IMR-90 (cell line): ENCODE measurements around the gene KMT2E. TPM values are rescaled to one million over a fixed set of nuclear protein-coding genes. Genes with fewer than 3 reads are reported as not detected.

Source experiments
- ATAC-seq: fragments of 200-7000 bp; cut with Tn5 transposase; 2 replicates; pipeline ENCODE4 v1.9.1; 2020; ENCODE audit warnings: low read depth, mild to moderate bottlenecking, moderate library complexity
- BruUV-seq: library from RNA; stranded (reverse); fragments of 400-500 nt; replicated peaks from 2 replicates; lab custom pipeline; 2021; lab: Mats Ljungman, UMichigan
- CTCF ChIA-PET: fragments of 300-600 bp; formaldehyde crosslinking; extraction: SDS; loops from one replicate; lab custom pipeline; 2021; ENCODE audit warnings: antibody characterized with exemption; lab: Yijun Ruan, JAX
- POLR2A ChIA-PET: fragments of 300-600 bp; sonication (Branson Sonifier 250); formaldehyde crosslinking; loops from one replicate; lab custom pipeline; 2022; ENCODE audit warnings: antibody characterized with exemption; ENCODE audit not compliant: unreplicated experiment; lab: Charles Lee
- DNase-seq: peaks from one replicate; pipeline ENCODE4 v3.0.0; 2013
- H2AFZ ChIP-seq: replicated peaks from 2 replicates; pipeline ENCODE3; 2013; ENCODE audit warnings: low read length, mild to moderate bottlenecking; ENCODE audit not compliant: poor library complexity
- H2AK5ac ChIP-seq: 2 replicates; pipeline ENCODE4 v1.6.1; 2013; ENCODE audit warnings: low read depth, low read length, inconsistent platforms
- H2AK9ac ChIP-seq: replicated peaks from 2 replicates; pipeline ENCODE3; 2013; ENCODE audit warnings: mild to moderate bottlenecking, low read depth, low read length, moderate library complexity; ENCODE audit not compliant: poor library complexity
- H2BK120ac ChIP-seq: 2 replicates; pipeline ENCODE4 v1.6.1; 2013; ENCODE audit warnings: low read depth, low read length, inconsistent platforms
- H2BK15ac ChIP-seq: 3 replicates; pipeline ENCODE4 v1.6.1; 2013; ENCODE audit warnings: low read depth, low read length, inconsistent platforms
- H2BK20ac ChIP-seq: 2 replicates; pipeline ENCODE4 v1.6.1; 2013; ENCODE audit warnings: low read depth, mild to moderate bottlenecking, inconsistent platforms, low read length, moderate library complexity
- H2BK5ac ChIP-seq: 2 replicates; pipeline ENCODE4 v1.6.1; 2013; ENCODE audit warnings: mild to moderate bottlenecking, low read depth, low read length, inconsistent platforms; ENCODE audit not compliant: poor library complexity, severe bottlenecking
- H3K14ac ChIP-seq: replicated peaks from 2 replicates; pipeline ENCODE4 v1.6.1; 2013; ENCODE audit warnings: low read depth, low read length, inconsistent platforms
- H3K18ac ChIP-seq: 2 replicates; pipeline ENCODE4 v1.6.1; 2013; ENCODE audit warnings: low read depth, low read length, control low read depth
- H3K23ac ChIP-seq: 2 replicates; pipeline ENCODE4 v1.6.1; 2013; ENCODE audit warnings: low read depth, low read length, inconsistent platforms
- H3K27ac ChIP-seq: 2 replicates; pipeline ENCODE4 v1.5.1; 2013; ENCODE audit warnings: mild to moderate bottlenecking, control low read depth, low read length; ENCODE audit not compliant: insufficient read depth
- H3K27me3 ChIP-seq: 2 replicates; pipeline ENCODE4 v1.6.1; 2013; ENCODE audit warnings: low read length; ENCODE audit not compliant: control insufficient read depth, insufficient read depth
- H3K36me3 ChIP-seq: 2 replicates; pipeline ENCODE4 v1.6.1; 2013; ENCODE audit warnings: low read length, mixed read lengths; ENCODE audit not compliant: control insufficient read depth, insufficient read depth
- H3K4ac ChIP-seq: 2 replicates; pipeline ENCODE4 v1.6.1; 2013; ENCODE audit warnings: low read depth, low read length, inconsistent platforms
- H3K4me1 ChIP-seq: 2 replicates; pipeline ENCODE4 v1.6.1; 2013; ENCODE audit warnings: low read length, mixed read lengths; ENCODE audit not compliant: control insufficient read depth, insufficient read depth
- H3K4me2 ChIP-seq: 2 replicates; pipeline ENCODE4 v1.6.1; 2013; ENCODE audit warnings: low read depth, mild to moderate bottlenecking, control low read depth, low read length, moderate library complexity
- H3K4me3 ChIP-seq: 2 replicates; pipeline ENCODE4 v1.5.1; 2013; ENCODE audit warnings: low read depth, mild to moderate bottlenecking, control low read depth, low read length, moderate library complexity; ENCODE audit not compliant: insufficient read depth
- H3K56ac ChIP-seq: 2 replicates; pipeline ENCODE4 v1.6.1; 2013; ENCODE audit warnings: low read length, inconsistent platforms; ENCODE audit not compliant: insufficient read depth; ENCODE audit errors: extremely low read depth
- H3K79me1 ChIP-seq, 2 experiments: 2 replicates each; pipeline ENCODE4 v1.6.1; 2013; ENCODE audit warnings: low read length in 2 of 2, inconsistent platforms in 1 of 2, low read depth in 1 of 2
- H3K9ac ChIP-seq: 2 replicates; pipeline ENCODE4 v1.6.1; 2013; ENCODE audit warnings: low read depth, low read length, control low read depth
- H3K9me1 ChIP-seq: 2 replicates; pipeline ENCODE4 v1.6.1; 2013; ENCODE audit warnings: low read length, inconsistent platforms; ENCODE audit not compliant: insufficient read depth
- H3K9me3 ChIP-seq: 2 replicates; pipeline ENCODE4 v1.6.1; 2013; ENCODE audit warnings: low read length; ENCODE audit not compliant: control insufficient read depth, insufficient read depth
- H4K20me1 ChIP-seq: 2 replicates; pipeline ENCODE4 v1.6.1; 2013; ENCODE audit warnings: low read length, inconsistent platforms; ENCODE audit not compliant: insufficient read depth
- H4K5ac ChIP-seq: 2 replicates; pipeline ENCODE4 v1.6.1; 2013; ENCODE audit warnings: mild to moderate bottlenecking, low read depth, low read length, control low read depth
- H4K8ac ChIP-seq, 2 experiments: 2 replicates each; pipeline ENCODE4 v1.6.1; 2013; ENCODE audit warnings: low read depth in 2 of 2, low read length in 2 of 2, control low read depth in 1 of 2, inconsistent platforms in 1 of 2
- H4K91ac ChIP-seq: 2 replicates; pipeline ENCODE4 v1.6.1; 2013; ENCODE audit warnings: low read depth, low read length, inconsistent platforms; ENCODE audit not compliant: insufficient read depth
- FOS ChIP-seq: fragments of 150-350 bp; IDR thresholded peaks from 2 replicates; pipeline ENCODE4 v1.6.1; 2016; ENCODE audit warnings: low read depth, low read length
- MAFK ChIP-seq: IDR thresholded peaks from 2 replicates; pipeline ENCODE4 v1.6.1; 2012; ENCODE audit warnings: low read depth, low read length, improper control_type of control experiment
- MAZ ChIP-seq: IDR thresholded peaks from 2 replicates; pipeline ENCODE4 v1.6.1; 2012; ENCODE audit warnings: low read depth, mild to moderate bottlenecking, low read length, improper control_type of control experiment, moderate library complexity, borderline replicate concordance
- RCOR1 ChIP-seq: IDR thresholded peaks from 2 replicates; pipeline ENCODE4 v1.6.1; 2012; ENCODE audit warnings: mild to moderate bottlenecking, low read length, improper control_type of control experiment; ENCODE audit not compliant: insufficient replicate concordance
- RFX5 ChIP-seq: IDR thresholded peaks from 2 replicates; pipeline ENCODE4 v1.8.0; 2012; ENCODE audit warnings: low read depth, mild to moderate bottlenecking, low read length, moderate library complexity
- WGBS, 2 experiments: methylation state at CpG; one replicate each; pipeline versions ENCODE4 v1.1.5 to v1.1.7; 2013; ENCODE audit warnings: missing lambda C conversion rate in 2 of 2; ENCODE audit not compliant: insufficient read length in 1 of 2; ENCODE audit errors: extremely low coverage in 2 of 2; 5-methylcytosine and 5-hydroxymethylcytosine counted together
- dilution Hi-C: fragments of 300-500 bp; cut with HindIII; formaldehyde crosslinking; loops from one replicate; pipeline ENCODE4 v1.14.3; 2018; ENCODE audit warnings: low sequenced_read_pairs; ENCODE audit not compliant: unreplicated experiment
- in situ Hi-C: fragments of 300-500 bp; cut with MboI; formaldehyde crosslinking; loops from 3 replicates; pipeline ENCODE4 v1.14.3; 2019; ENCODE audit warnings: low sequenced_read_pairs, inconsistent platforms, mixed read lengths
- intact Hi-C: fragments of 100-400 bp; cut with micrococcal nuclease; formaldehyde crosslinking; loops from 2 replicates; pipeline ENCODE4 v1.10.0; 2022
- polyA plus RNA-seq, 3 experiments: library from polyadenylated mRNA; depleted of rRNA; stranded (reverse); fragments of >200 nt; gene quantifications; 2 replicates each; pipeline ENCODE4 v1.2.3, GENCODE V29; 2012; ENCODE audit warnings: low replicate concordance in 1 of 3
- total RNA-seq: library from RNA; depleted of rRNA; stranded (reverse); fragments of >200 nt; gene quantifications from 2 replicates; pipeline ENCODE4 v1.2.3, GENCODE V29; 2012
- TF ChIP-seq, protein P1 (sequence below): conservative IDR thresholded peaks from 2 replicates; pipeline ENCODE4 v1.5.1; 2012; ENCODE audit warnings: mild to moderate bottlenecking, low read depth, low read length, improper control_type of control experiment

Gene KMT2E
- total and polyA plus RNA-seq, 2 of the 4 experiments (the other 2 are of a cell fraction) = 16.8 to 79.2 TPM

DNA sequence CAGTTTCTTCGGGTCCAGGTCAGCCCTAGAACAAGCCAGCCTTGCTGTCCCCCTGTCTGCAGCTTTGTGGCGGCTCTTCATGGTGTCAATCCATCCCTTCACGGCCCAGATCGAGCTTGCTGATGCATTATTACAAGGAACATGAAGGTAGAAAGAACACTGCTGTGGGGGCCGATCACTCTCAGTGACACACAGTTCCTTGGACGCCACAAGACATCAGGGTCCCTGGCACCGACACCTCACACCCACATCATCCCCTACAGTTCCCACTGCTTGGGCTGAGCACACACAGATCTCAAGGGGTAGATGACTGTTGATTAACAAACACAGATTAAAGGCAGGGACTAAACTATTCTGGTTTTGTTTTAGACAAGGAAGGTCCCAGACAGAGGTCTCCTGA, 119.4 kb downstream of the KMT2E start:
- Histone ChIP-seq H2AK5ac (no peak overlapping the region; the same call in 1 of the 2 replicates), H3K18ac (no peak overlapping the region), H3K9ac (no peak overlapping the region), H3K27me3 (no peaks in the 10 kb centered on the region), H4K5ac (no peak overlapping the region), H2AFZ (no peak overlapping the region), H3K14ac (no peak overlapping the region), H3K79me1 (peaks cover 30 to 71% of the 10 kb centered on the region in 2 experiments), H3K23ac (0 out of 2 replicates have a peak overlapping the region, but pooled peaks have one; percentile 32), H4K20me1 (peaks cover 18% of the 10 kb centered on the region; the same call in 1 of the 2 replicates), H3K27ac (no peak overlapping the region), H3K4me2 (no peak overlapping the region), H2BK20ac (no peak overlapping the region), H3K4me3 (no peak overlapping the region), H3K9me1 (peaks cover 10% of the 10 kb centered on the region), H3K56ac (no peak overlapping the region), H2BK15ac (no peak overlapping the region), H3K9me3 (no peaks in the 10 kb centered on the region), H4K91ac (no peak overlapping the region), H2BK120ac (no peak overlapping the region), H3K4ac (no peak overlapping the region), H3K4me1 (peaks cover 6% of the 10 kb centered on the region), H2AK9ac (no peak overlapping the region), H4K8ac (no peak overlapping the region), H3K36me3 (peaks cover 15% of the 10 kb centered on the region), H2BK5ac (no peak overlapping the region)
- no TSS peak for BruUV-seq
- DNase-seq (no peak), ATAC-seq (no peak)
- POLR2A ChIA-PET = no interaction called here
- intact Hi-C loops (no loop called here), in situ Hi-C loops (loop anchor here (25.0 kb wide), 1 partner anchor 204 kb away; no protein-coding TSS in a partner anchor), dilution Hi-C loops (no loop called here)
- 100% methylated on average over 1 of the region's 7 CpGs; no CpG with 5 or more reads in 1 of the 2 experiments for WGBS, 2 experiments
- CTCF ChIA-PET = no interaction called here
- TF ChIP-seq, protein P1, sequence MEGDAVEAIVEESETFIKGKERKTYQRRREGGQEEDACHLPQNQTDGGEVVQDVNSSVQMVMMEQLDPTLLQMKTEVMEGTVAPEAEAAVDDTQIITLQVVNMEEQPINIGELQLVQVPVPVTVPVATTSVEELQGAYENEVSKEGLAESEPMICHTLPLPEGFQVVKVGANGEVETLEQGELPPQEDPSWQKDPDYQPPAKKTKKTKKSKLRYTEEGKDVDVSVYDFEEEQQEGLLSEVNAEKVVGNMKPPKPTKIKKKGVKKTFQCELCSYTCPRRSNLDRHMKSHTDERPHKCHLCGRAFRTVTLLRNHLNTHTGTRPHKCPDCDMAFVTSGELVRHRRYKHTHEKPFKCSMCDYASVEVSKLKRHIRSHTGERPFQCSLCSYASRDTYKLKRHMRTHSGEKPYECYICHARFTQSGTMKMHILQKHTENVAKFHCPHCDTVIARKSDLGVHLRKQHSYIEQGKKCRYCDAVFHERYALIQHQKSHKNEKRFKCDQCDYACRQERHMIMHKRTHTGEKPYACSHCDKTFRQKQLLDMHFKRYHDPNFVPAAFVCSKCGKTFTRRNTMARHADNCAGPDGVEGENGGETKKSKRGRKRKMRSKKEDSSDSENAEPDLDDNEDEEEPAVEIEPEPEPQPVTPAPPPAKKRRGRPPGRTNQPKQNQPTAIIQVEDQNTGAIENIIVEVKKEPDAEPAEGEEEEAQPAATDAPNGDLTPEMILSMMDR = no peak
- TF ChIP-seq MAZ (no peak), FOS (no peak), RFX5 (no peak), MAFK (no peak), RCOR1 (no peak)
